Stimulated activated CD4-positive, alpha-beta T cell treated with anti-CD3 and anti-CD28 coated beads, Interleukin-4, amount 100 ng/mL, for 4 hours (primary cell): ENCODE results near the gene TMEM238L.

Source experiments
- DNase-seq, 2 experiments: peaks; one replicate each; pipeline ENCODE4 v3.0.0-alpha.2; 2020

Gene TMEM238L

GRCh38 chr17:10772425-10773380, 31.2 kb downstream of the TMEM238L start:
- peak in 1 of 2 experiments; percentile 17 for DNase-seq

- DNase-seq = no peak
Observed at GRCh38 chr17:10771148-10771547, 32.8 kb downstream of the TMEM238L start.

GRCh38 chr17:10769840-10770239, 34.1 kb downstream of the TMEM238L start:
- no peak for DNase-seq

- no peak for DNase-seq
Observed at GRCh38 chr17:10768750-10769251, 35.1 kb downstream of the TMEM238L start.

GRCh38 chr17:10767232-10767631, 36.7 kb downstream of the TMEM238L start:
- no peak for DNase-seq

GRCh38 chr17:10762037-10762436, 41.9 kb downstream of the TMEM238L start:
- no peak for DNase-seq

- DNase-seq = no peak
Observed at GRCh38 chr17:10761281-10761680, 42.6 kb downstream of the TMEM238L start.

GRCh38 chr17:10758062-10758461, 45.8 kb downstream of the TMEM238L start:
- no peak for DNase-seq

- DNase-seq = no peak
Observed at GRCh38 chr17:10757647-10758046, 46.3 kb downstream of the TMEM238L start.

- DNase-seq = no peak
Observed at GRCh38 chr17:10757067-10757466, 46.8 kb downstream of the TMEM238L start.

- no peak for DNase-seq
Observed at GRCh38 chr17:10756619-10757018, 47.3 kb downstream of the TMEM238L start.

- no peak for DNase-seq
Observed at GRCh38 chr17:10756185-10756584, 47.7 kb downstream of the TMEM238L start.

GRCh38 chr17:10755592-10756127, 48.2 kb downstream of the TMEM238L start:
- no peak for DNase-seq

- no peak for DNase-seq
Observed at GRCh38 chr17:10754861-10755591, 48.9 kb downstream of the TMEM238L start.

GRCh38 chr17:10754109-10754508, 49.8 kb downstream of the TMEM238L start:
- no peak for DNase-seq

- no peak for DNase-seq
Observed at GRCh38 chr17:10752696-10753095, 51.2 kb downstream of the TMEM238L start.

- no peak for DNase-seq
Observed at GRCh38 chr17:10751563-10751962, 52.3 kb downstream of the TMEM238L start.

- DNase-seq = no peak
Observed at GRCh38 chr17:10750210-10750609, 53.7 kb downstream of the TMEM238L start.

GRCh38 chr17:10748531-10749181, 55.2 kb downstream of the TMEM238L start:
- DNase-seq = no peak

- no peak for DNase-seq
Observed at GRCh38 chr17:10745231-10745630, 58.7 kb downstream of the TMEM238L start.
